ENCODE data around the gene IL23R. TPM values are rescaled to one million over a fixed set of nuclear protein-coding genes. Genes with fewer than 3 reads are reported as not detected.

Gene IL23R
- total RNA-seq, 1 experiment from 2014 or later, result not detected

DNA sequence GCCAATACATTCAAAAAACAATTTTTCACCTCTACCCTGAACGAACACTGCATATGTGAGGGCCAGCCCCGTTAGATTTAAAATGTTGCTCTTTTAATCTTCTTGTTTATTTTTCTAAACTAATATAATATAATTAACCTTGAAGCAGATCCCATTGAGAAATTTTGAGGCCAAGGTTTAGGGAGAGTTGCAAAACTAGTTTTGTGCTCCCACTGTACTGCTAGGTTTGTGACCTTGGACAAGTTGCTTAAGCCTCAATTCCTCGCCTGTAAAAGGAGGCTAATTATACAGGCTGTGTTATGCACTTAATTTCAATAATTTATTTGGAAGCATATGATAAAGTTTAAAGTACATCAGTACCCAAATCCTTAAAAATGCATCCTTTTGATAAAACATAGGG is 3.7 kb downstream of the IL23R start:
- H3K4me3 ChIP-seq (ENCODE audit: insufficient read depth, low read depth, low read length), result no peak overlapping the region
- H3K36me3 ChIP-seq (replicated peaks; ENCODE audit: control insufficient read depth, insufficient read depth, low read length), result no peaks in the 10 kb centered on the region
- DNase-seq, result no peak
- no peaks in the 10 kb centered on the region for H3K27me3 ChIP-seq (ENCODE audit: control insufficient read depth, insufficient read depth, low read length)

DNA sequence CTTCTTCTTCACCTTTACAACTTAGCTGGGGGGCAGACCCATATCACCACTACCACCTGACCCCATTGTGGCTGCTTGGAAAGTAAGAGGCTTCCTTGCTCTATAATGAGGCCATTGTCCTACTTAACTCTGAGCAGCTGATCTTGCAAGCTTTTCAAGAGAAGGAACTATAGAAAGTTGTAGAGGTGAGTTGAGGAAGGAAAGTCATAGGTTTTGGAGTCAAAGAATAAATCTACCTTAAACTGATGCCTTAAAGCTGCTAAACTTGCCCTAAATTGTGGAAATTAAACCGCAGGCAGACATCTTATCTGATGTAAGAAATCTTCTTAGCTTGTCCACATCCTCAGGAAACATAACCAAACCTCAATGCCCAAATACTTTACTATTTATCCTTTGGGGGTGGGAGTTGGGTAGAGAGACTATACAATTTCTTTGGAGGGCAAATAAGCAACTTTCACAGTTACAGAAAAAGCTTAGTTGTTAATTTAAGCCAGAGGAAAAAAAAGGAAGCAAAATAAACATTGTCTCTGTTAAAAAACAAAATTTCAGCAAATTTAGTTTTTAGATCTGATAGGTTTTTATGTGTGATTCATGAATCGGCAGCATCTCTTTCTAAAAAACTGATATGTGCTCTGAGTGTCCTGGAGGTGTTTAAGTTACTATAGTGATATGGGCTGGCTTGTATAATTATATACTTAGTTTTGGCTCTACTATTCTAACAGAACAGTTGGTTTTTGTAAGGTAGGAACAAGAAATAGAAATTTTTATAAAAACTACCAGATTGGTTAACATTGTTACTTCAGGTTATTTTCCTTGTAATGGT is 4.7 kb downstream of the IL23R start:
- Histone ChIP-seq H3K4me3 (ENCODE audit: insufficient read depth, low read depth, low read length) (no peak overlapping the region), H3K36me3 (replicated peaks; ENCODE audit: control insufficient read depth, insufficient read depth, low read length) (no peaks in the 10 kb centered on the region), H3K27me3 (ENCODE audit: control insufficient read depth, insufficient read depth, low read length) (no peaks in the 10 kb centered on the region)
- no peak for DNase-seq

DNA sequence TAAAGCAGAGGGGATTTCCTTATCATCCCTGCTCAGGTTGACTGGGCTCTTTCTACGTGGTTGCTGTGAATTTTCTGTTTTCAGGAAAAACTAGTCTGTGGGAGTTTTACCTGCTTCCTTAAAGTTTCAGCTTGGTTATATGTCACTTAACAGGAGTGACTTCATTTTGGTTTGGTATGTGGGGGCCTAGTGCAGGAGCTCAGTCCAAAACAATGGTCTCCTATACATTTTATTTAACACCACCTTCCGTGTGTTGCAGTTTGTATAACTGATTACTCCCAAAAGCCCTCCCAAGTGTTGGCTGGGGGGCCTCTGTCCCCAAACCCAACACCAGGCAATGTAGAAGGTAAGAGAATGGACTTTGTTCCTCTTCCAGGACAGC is 5.3 kb downstream of the IL23R start:
- Histone ChIP-seq H3K27me3 (ENCODE audit: control insufficient read depth, insufficient read depth, low read length) (no peaks in the 10 kb centered on the region), H3K36me3 (replicated peaks; ENCODE audit: control insufficient read depth, insufficient read depth, low read length) (no peaks in the 10 kb centered on the region), H3K4me3 (ENCODE audit: insufficient read depth, low read depth, low read length) (no peak overlapping the region)
- no peak for DNase-seq

DNA sequence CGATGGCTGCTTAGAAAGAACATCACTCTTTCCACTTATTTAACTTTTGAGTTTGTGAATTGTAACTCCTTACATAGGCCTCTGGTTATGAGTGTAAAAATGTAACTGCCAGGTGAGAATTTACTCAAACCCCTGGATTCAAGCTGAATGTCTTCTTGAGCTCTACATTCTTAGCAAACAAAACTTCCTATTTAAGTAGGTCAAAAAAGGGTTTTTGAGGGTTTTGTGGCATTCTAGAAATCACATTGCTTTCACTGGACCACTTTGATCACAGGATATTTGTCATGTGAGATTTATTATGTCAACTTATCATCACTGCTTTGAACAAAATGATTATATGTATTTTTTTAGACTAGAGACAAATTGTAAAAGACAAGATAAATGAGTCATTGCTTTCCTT is 5.7 kb downstream of the IL23R start:
- no peaks in the 10 kb centered on the region for H3K36me3 ChIP-seq (replicated peaks; ENCODE audit: control insufficient read depth, insufficient read depth, low read length)
- no peak overlapping the region for H3K4me3 ChIP-seq (ENCODE audit: insufficient read depth, low read depth, low read length)
- no peak for DNase-seq
- H3K27me3 ChIP-seq (ENCODE audit: control insufficient read depth, insufficient read depth, low read length), result no peaks in the 10 kb centered on the region

DNA sequence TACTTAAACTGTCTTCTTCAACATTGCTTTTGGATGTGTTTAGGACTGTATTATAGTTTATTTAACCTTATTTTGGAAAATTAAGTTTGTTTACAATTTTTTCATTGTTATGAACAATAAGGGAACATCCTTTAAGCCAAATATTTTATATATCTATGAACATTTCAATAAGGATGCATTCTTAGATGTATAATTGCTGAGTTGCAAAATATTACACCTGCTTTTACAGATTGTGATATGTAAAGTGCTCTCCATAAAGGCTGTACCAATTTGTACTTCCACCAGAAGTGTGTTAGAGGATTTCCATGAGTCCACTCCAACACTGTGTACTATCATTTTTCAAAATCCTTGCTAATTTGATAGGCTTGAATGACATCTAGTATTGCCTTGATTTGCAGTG is 7.7 kb downstream of the IL23R start:
- H3K27me3 ChIP-seq (ENCODE audit: control insufficient read depth, insufficient read depth, low read length), result no peaks in the 10 kb centered on the region
- no peak overlapping the region for H3K4me3 ChIP-seq (ENCODE audit: insufficient read depth, low read depth, low read length)
- no peaks in the 10 kb centered on the region for H3K36me3 ChIP-seq (replicated peaks; ENCODE audit: control insufficient read depth, insufficient read depth, low read length)
- DNase-seq, result no peak

DNA sequence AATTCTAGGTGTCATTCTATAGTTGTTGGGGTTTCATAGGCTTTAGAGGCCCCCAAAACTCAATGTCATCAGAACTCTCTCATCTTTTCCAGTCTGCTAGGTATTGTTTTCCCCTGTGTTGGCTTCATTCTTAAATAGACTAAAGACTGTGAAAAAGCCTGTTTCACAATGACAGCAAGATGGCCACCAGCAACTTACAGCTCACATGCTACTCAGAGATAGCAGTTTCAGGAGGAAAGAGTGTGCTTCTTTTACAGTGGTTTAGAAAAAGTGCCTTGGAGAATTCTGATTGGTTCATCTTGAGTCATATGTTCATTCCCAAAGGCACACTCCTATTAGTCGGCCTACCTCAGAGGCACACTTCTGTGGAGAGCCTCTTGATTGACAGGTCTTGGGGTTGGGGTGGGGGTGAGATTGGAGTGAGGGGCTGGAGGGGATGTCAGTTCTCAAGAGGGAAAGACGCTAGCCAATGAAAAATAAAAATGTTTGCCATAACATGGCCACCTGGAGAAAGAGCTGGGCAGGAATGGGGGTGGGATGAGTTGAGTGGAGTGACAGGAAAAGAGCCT is 8.5 kb downstream of the IL23R start:
- Histone ChIP-seq H3K27me3 (ENCODE audit: control insufficient read depth, insufficient read depth, low read length) (no peaks in the 10 kb centered on the region), H3K36me3 (replicated peaks; ENCODE audit: control insufficient read depth, insufficient read depth, low read length) (no peaks in the 10 kb centered on the region), H3K4me3 (ENCODE audit: insufficient read depth, low read depth, low read length) (no peak overlapping the region)
- DNase-seq, result no peak

DNA sequence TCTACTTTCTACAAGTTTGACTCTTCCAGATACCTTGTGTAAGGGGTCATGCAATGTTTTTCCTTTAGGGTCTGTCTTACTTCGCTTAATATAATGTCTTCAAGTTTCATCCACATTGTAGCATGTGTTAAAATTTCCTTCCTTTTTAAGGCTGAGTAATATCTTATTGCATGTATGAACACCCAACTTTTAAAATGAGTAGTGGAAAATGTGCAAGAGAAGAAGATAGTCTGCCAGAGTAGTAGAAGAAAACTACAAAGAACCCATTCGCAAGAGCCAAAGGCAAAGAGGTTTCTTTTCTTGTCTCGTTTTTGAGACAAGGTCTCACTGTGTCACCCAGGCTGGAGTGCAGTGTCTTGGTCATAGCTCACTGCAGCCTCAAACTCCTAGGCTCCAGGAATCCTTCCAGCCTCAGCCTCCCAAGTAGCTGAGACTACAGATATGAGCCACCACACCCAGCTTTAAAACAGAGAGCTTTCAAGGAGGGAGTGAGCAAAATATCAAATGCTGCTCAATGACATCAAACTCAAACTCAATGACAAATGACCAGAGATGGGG is 9.4 kb downstream of the IL23R start:
- H3K36me3 ChIP-seq (replicated peaks; ENCODE audit: control insufficient read depth, insufficient read depth, low read length), result no peaks in the 10 kb centered on the region
- H3K4me3 ChIP-seq (ENCODE audit: insufficient read depth, low read depth, low read length), result no peak overlapping the region
- H3K27me3 ChIP-seq (ENCODE audit: control insufficient read depth, insufficient read depth, low read length), result no peaks in the 10 kb centered on the region
- DNase-seq, result no peak

DNA sequence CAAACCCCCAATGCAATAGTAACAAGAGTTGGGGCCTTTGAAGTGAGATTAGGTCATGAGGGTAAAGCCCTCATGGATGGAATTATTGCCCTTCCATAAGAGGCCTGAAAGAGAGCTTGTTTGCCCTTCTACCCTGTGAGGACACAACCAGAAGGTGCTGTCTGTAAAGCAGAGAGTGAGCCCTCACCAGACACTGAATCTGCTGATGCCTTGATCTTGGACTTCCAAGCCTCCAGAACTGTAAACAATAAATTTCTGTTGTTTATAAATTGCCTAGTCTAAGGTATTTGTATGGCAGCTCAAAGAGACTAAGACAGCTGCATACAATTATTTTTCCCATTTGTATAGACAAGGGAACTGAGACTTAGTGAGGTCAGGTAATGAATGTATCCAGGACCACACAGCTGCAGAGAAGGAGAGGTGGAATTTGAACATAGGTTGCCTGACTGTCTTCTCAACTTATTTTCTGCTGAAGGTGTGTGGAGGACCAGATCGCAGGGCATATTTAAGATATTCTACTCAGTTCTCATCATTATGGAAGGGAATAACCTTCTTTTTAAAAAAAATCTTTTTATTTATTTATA is 18.7 kb downstream of the IL23R start:
- H3K36me3 ChIP-seq (replicated peaks; ENCODE audit: control insufficient read depth, insufficient read depth, low read length), result no peaks in the 10 kb centered on the region
- H3K27me3 ChIP-seq (ENCODE audit: control insufficient read depth, insufficient read depth, low read length), result no peaks in the 10 kb centered on the region
- no peak for DNase-seq
- no peak overlapping the region for H3K4me3 ChIP-seq (ENCODE audit: insufficient read depth, low read depth, low read length)

DNA sequence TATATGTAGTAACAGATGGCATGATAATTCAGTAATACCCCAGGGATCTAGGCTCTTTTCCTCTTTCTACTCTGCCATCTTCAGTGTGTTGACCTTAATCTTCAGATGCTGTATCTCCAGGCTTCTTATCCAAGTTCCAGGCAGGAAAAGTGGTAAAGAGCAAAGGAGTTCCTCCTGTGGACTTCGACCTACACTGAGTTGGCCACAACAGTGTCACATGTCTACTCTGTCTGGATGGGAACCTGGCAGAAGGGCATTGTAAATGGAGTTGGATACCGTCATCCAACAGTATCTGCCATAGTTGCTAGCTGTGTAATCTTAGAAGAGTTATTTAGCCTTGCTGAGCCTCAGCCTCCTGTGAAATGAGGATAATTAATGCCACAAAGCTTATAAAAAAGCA is 21.9 kb downstream of the IL23R start:
- no peak for DNase-seq
- Histone ChIP-seq H3K4me3 (ENCODE audit: insufficient read depth, low read depth, low read length) (no peak overlapping the region), H3K36me3 (replicated peaks; ENCODE audit: control insufficient read depth, insufficient read depth, low read length) (no peaks in the 10 kb centered on the region), H3K27me3 (ENCODE audit: control insufficient read depth, insufficient read depth, low read length) (no peaks in the 10 kb centered on the region)

DNA sequence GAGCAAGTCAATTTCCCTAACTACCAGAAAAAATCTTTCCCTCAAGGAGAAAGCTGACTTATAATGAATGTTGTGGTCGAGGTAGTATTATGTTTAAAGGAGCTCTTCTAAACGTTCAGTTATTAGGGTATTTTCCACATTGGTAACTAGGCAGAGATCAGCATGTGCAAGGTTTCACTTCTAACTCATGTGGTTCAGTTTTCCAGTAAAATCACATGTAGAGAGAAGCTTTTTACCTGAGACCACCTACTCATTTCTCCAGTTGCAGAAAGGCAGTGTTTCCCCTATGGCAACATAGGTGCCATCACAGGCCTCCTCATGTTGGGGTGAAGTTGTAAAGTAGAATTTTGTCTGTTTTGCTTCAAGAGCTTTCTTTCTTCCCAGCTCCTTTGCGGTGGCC is 23.7 kb downstream of the IL23R start:
- Histone ChIP-seq H3K27me3 (ENCODE audit: control insufficient read depth, insufficient read depth, low read length) (no peaks in the 10 kb centered on the region), H3K4me3 (ENCODE audit: insufficient read depth, low read depth, low read length) (no peak overlapping the region), H3K36me3 (replicated peaks; ENCODE audit: control insufficient read depth, insufficient read depth, low read length) (no peaks in the 10 kb centered on the region)
- no peak for DNase-seq

DNA sequence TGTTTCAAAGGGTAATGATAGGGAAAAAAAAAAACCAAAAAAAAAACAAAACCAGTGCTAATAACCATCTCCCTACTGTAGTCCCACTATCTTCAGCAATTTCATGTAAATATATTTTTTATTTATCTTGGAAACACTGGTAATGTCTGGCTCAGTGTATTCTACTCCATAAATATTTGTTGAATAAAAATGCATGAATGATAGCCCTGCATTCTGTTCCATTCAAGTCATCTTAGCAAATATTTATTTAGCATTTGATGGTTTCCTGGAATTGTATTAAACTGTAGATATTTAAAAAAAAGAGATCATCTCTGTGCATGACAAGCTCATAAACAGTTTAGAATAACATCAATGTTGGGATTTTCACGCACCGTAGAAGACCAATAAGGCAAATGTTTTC is 24.2 kb downstream of the IL23R start:
- Histone ChIP-seq H3K4me3 (ENCODE audit: insufficient read depth, low read depth, low read length) (no peak overlapping the region), H3K36me3 (replicated peaks; ENCODE audit: control insufficient read depth, insufficient read depth, low read length) (no peaks in the 10 kb centered on the region), H3K27me3 (ENCODE audit: control insufficient read depth, insufficient read depth, low read length) (no peaks in the 10 kb centered on the region)
- no peak for DNase-seq

DNA sequence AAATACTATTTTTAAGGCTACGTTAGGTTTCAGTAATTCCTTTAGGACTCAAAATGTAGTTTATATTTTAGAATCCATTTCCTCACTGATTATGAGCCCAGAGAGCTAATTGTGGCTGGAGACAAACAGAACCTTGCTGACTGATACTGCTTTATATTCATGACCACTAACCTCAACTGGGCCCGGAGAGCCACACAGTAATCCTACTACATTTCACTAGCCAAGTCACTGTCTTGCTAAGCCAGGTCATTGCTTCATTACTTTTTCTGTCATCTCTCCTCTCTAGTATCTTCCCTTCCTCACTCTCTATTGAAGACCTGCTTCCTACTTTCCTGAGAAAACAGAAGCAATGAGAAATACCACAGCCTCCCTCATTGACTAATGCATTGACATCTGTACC is 24.7 kb downstream of the IL23R start:
- H3K27me3 ChIP-seq (ENCODE audit: control insufficient read depth, insufficient read depth, low read length), result no peaks in the 10 kb centered on the region

DNA sequence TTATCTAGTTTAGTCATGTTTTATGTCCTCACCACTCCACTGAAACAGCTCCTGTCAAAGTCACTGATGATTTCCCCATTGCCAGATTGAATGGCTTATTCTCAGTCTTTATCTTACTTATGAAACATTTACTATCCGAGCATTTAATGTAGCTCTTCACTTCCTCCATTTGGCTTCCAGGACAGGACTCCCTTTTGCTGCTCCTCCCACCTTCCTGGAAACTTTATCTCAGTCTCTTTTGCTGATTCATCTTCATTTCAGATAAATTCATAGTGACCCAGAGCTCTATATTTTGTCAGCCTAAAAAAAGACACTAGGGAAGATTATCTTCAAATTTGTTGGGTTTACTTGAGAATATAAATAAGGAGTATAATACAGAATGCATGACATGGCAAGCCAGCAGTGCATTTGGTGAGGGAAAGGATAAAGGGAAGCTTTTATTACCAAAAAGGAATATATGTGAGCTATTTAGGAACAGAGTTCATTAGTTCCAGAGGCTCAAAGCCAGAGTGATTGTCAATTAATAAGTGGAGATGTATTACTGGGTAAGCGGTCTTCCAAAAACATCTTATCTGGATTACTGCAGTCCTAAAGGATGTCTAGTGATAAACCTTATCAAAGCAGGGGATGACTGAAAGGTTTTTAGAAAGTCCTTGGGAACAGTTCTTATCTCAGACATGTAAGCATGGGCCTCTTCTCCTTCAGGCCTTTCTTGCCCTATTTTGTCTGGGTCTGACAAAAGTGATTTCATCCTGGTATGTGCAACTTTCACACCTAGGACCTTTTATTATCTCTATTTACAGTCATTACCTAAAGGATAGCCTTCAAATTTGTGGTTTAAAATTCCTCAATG is 25.6 kb downstream of the IL23R start:
- Histone ChIP-seq H3K4me3 (ENCODE audit: insufficient read depth, low read depth, low read length) (no peak overlapping the region), H3K27me3 (ENCODE audit: control insufficient read depth, insufficient read depth, low read length) (no peaks in the 10 kb centered on the region), H3K36me3 (replicated peaks; ENCODE audit: control insufficient read depth, insufficient read depth, low read length) (no peaks in the 10 kb centered on the region)
- no peak for DNase-seq

More for the DNA sequence above, 24.7 kb downstream of the IL23R start:
- Histone ChIP-seq H3K4me3 (ENCODE audit: insufficient read depth, low read depth, low read length) (no peak overlapping the region), H3K36me3 (replicated peaks; ENCODE audit: control insufficient read depth, insufficient read depth, low read length) (no peaks in the 10 kb centered on the region)
- DNase-seq, result no peak

DNA sequence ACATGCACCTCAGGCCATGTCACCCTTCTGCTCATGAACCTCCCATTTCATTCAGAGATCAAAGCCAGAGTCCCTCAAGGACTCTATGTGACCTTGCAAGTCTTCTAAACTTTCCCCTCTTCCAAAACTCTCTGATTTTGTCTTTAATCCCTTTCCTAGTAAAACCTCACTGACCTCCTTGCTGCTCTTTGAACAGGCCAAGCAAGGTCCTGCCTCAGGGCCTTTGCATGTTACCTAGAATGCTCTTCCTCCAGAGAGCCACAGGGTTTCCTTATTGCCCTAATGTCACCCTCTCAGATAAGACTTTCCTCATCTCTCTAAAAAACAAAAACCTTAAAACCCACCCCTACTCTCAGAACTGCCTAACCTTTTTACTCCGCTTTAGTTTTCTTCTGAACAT is 26.6 kb downstream of the IL23R start:
- Histone ChIP-seq H3K36me3 (replicated peaks; ENCODE audit: control insufficient read depth, insufficient read depth, low read length) (no peaks in the 10 kb centered on the region), H3K27me3 (ENCODE audit: control insufficient read depth, insufficient read depth, low read length) (no peaks in the 10 kb centered on the region), H3K4me3 (ENCODE audit: insufficient read depth, low read depth, low read length) (no peak overlapping the region)
- no peak for DNase-seq
